RWPE1 (cell line): ENCODE data around the gene SLC16A4.

Experiments
- CTCF ChIA-PET: fragments of 350-600 bp; sonication (Branson Sonifier 250); formaldehyde crosslinking; extraction: SDS; loops from one replicate; lab custom pipeline; 2021; lab: Yijun Ruan, JAX
- POLR2A ChIA-PET: fragments of 400-600 bp; formaldehyde crosslinking; extraction: SDS; loops from one replicate; lab custom pipeline; 2020; ENCODE audit warnings: antibody characterized with exemption; ENCODE audit not compliant: low non-redundant PET; lab: Yijun Ruan, JAX
- DNase-seq: peaks from one replicate; pipeline ENCODE4 v3.0.0; 2012; ENCODE audit warnings: low spot score
- H3K27ac ChIP-seq: fragments of 450-650 bp; 2 replicates; pipeline ENCODE4 v1.5.1; 2017
- TF ChIP-seq, protein P1 (sequence below): fragments of 450-650 bp; conservative IDR thresholded peaks from 2 replicates; pipeline ENCODE4 v1.5.1; 2017; ENCODE audit warnings: low read depth, mild to moderate bottlenecking

The SLC16A4 gene

DNA sequence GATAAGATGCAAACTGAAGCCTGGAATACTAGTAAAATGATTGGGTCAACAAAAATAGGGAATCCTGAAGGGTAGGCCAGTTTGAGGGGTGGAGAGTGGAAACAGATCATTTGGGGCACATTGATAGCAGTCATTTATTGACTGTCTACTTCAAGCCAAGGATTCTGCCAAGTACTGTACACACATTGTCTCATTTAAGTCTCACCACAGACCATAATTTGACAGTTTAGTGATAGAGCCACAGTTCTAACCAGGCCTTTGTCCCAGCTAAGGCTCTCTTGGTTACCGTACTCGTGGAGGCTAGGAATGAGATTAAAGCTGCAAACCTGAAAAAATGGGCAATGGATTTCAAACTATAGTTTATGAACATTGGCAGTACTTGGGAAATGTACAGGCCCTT lies 40.5 kb downstream of the SLC16A4 start:
- no peak overlapping the region for H3K27ac ChIP-seq
- ChIA-PET CTCF (no interaction called here), POLR2A (no interaction called here)
- DNase-seq, result no peak
- TF ChIP-seq, protein P1, sequence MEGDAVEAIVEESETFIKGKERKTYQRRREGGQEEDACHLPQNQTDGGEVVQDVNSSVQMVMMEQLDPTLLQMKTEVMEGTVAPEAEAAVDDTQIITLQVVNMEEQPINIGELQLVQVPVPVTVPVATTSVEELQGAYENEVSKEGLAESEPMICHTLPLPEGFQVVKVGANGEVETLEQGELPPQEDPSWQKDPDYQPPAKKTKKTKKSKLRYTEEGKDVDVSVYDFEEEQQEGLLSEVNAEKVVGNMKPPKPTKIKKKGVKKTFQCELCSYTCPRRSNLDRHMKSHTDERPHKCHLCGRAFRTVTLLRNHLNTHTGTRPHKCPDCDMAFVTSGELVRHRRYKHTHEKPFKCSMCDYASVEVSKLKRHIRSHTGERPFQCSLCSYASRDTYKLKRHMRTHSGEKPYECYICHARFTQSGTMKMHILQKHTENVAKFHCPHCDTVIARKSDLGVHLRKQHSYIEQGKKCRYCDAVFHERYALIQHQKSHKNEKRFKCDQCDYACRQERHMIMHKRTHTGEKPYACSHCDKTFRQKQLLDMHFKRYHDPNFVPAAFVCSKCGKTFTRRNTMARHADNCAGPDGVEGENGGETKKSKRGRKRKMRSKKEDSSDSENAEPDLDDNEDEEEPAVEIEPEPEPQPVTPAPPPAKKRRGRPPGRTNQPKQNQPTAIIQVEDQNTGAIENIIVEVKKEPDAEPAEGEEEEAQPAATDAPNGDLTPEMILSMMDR, result no peak

DNA sequence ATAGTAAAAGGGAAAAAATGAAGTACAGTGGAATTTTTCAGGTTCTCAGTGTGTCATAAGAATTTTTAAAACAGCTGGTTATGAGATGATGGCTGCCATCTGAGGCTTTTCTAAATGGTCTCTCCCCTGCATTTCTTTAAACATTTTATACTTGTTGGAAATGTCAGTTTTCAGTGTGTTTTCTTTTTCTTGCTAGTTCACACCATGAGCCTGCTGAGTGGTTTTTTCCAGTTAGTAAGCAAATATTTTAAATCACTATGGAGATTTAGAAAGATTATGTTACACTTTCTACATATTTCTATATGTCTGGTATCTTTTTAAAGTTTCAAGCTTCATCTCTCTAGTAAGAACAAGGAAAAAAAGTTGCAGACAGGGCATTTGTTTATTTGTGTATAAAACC lies 42.1 kb downstream of the SLC16A4 start:
- POLR2A ChIA-PET, result no interaction called here
- H3K27ac ChIP-seq, result no peak overlapping the region
- CTCF ChIA-PET, result interaction anchor here (1.1 kb wide), 1 partner anchor 20 kb away, joined by 4 read pairs; no protein-coding TSS in a partner anchor

DNA sequence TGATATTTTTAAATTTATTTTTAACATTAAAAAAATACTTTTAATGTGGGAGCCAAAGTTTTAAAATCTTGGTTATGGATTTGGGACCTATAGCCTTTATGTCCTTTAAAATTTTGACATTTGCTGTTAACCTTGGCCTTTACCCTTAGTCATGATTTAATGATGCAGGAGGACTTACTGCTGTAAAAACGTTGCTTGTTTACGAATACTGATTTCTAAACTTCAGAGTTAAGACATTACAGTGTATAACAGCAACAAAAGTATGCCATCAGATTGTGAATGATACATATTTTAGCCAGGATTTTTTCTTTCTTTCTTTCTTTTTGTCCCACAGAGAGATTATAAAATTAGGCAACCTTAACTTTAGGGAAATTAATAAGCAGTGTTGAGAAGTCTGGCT lies 42.8 kb downstream of the SLC16A4 start:
- CTCF ChIA-PET, result interaction anchor here (1.1 kb wide), 1 partner anchor 21 kb away, joined by 4 read pairs; no protein-coding TSS in a partner anchor
- TF ChIP-seq, protein P1, result no peak
- no peak overlapping the region for H3K27ac ChIP-seq
- POLR2A ChIA-PET, result no interaction called here
- no peak for DNase-seq

More for the DNA sequence above, 42.1 kb downstream of the SLC16A4 start:
- DNase-seq, result no peak
- TF ChIP-seq, protein P1, result no peak

DNA sequence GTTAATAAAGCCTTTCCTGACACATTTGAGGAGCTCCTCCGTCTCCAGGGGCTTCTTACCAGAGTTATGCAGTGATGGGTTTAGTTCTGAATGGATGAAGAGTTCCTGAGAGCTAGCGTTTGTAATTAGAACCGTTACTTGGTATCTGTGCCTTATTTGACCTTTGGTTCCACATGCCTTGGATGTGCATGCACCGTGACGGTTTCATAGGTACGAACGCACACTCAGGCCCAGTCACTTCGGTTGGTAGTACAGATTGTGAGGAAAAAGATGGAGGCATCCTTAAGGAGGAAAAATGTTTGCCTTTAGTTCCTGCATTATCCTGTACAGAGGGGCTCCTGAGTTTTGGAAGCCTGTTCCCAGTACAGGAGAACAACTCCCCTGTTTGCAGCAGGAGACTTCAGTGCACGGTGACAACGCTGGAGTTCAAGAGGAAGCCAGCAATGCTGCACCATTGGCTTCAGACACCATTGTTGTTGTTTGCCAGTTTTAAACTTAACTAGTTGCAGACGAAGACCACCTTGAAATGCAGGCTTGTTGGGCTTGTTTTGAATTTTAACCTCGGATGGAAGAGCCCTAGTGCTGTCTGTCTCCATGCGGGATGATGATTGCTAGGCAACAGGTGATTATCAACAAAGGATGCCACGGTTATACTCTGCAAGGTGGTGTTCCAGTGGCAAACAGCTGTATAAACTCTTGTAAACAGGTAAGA lies 43.5 kb downstream of the SLC16A4 start:
- DNase-seq, result no peak
- CTCF ChIA-PET, result interaction anchor here (0.6 kb wide), 1 partner anchor 58 kb away, joined by 4 read pairs; no protein-coding TSS in a partner anchor
- TF ChIP-seq, protein P1, result no peak
- H3K27ac ChIP-seq, result no peak overlapping the region
- POLR2A ChIA-PET, result no interaction called here

- no peak overlapping the region for H3K27ac ChIP-seq
- POLR2A ChIA-PET, result no interaction called here
- TF ChIP-seq, protein P1, result no peak
- CTCF ChIA-PET, result interaction anchor here (0.6 kb wide), 2 partner anchors 59 to 420 kb away, joined by 4 to 7 read pairs; no protein-coding TSS in a partner anchor
- no peak for DNase-seq
These were observed 44.1 kb downstream of the SLC16A4 start for GRCh38 chr1:110346690-110347089.

GRCh38 chr1:110345480-110345879 lies 45.3 kb downstream of the SLC16A4 start:
- TF ChIP-seq, protein P1, result no peak
- CTCF ChIA-PET, result no interaction called here
- POLR2A ChIA-PET, result no interaction called here
- H3K27ac ChIP-seq, result no peak overlapping the region
- DNase-seq, result no peak
